IMR-90 (cell line): ENCODE results near the gene C2. TPM values are rescaled to one million over a fixed set of nuclear protein-coding genes. Genes with fewer than 3 reads are reported as not detected.

Experiments used
- ATAC-seq: fragments of 200-7000 bp; cut with Tn5 transposase; 2 replicates; pipeline ENCODE4 v1.9.1; 2020; ENCODE audit warnings: low read depth, mild to moderate bottlenecking, moderate library complexity
- BruUV-seq: library from RNA; stranded (reverse); fragments of 400-500 nt; replicated peaks from 2 replicates; lab custom pipeline; 2021; lab: Mats Ljungman, UMichigan
- CTCF ChIA-PET: fragments of 300-600 bp; formaldehyde crosslinking; extraction: SDS; loops from one replicate; lab custom pipeline; 2021; ENCODE audit warnings: antibody characterized with exemption; lab: Yijun Ruan, JAX
- POLR2A ChIA-PET: fragments of 300-600 bp; sonication (Branson Sonifier 250); formaldehyde crosslinking; loops from one replicate; lab custom pipeline; 2022; ENCODE audit warnings: antibody characterized with exemption; ENCODE audit not compliant: unreplicated experiment; lab: Charles Lee
- DNase-seq: peaks from one replicate; pipeline ENCODE4 v3.0.0; 2013
- H2AFZ ChIP-seq: replicated peaks from 2 replicates; pipeline ENCODE3; 2013; ENCODE audit warnings: low read length, mild to moderate bottlenecking; ENCODE audit not compliant: poor library complexity
- H2AK5ac ChIP-seq: 2 replicates; pipeline ENCODE4 v1.6.1; 2013; ENCODE audit warnings: low read depth, low read length, inconsistent platforms
- H2AK9ac ChIP-seq: replicated peaks from 2 replicates; pipeline ENCODE3; 2013; ENCODE audit warnings: mild to moderate bottlenecking, low read depth, low read length, moderate library complexity; ENCODE audit not compliant: poor library complexity
- H2BK120ac ChIP-seq: 2 replicates; pipeline ENCODE4 v1.6.1; 2013; ENCODE audit warnings: low read depth, low read length, inconsistent platforms
- H2BK15ac ChIP-seq: 3 replicates; pipeline ENCODE4 v1.6.1; 2013; ENCODE audit warnings: low read depth, low read length, inconsistent platforms
- H2BK20ac ChIP-seq: 2 replicates; pipeline ENCODE4 v1.6.1; 2013; ENCODE audit warnings: low read depth, mild to moderate bottlenecking, inconsistent platforms, low read length, moderate library complexity
- H2BK5ac ChIP-seq: 2 replicates; pipeline ENCODE4 v1.6.1; 2013; ENCODE audit warnings: mild to moderate bottlenecking, low read depth, low read length, inconsistent platforms; ENCODE audit not compliant: poor library complexity, severe bottlenecking
- H3K14ac ChIP-seq: replicated peaks from 2 replicates; pipeline ENCODE4 v1.6.1; 2013; ENCODE audit warnings: low read depth, low read length, inconsistent platforms
- H3K18ac ChIP-seq: 2 replicates; pipeline ENCODE4 v1.6.1; 2013; ENCODE audit warnings: low read depth, low read length, control low read depth
- H3K23ac ChIP-seq: 2 replicates; pipeline ENCODE4 v1.6.1; 2013; ENCODE audit warnings: low read depth, low read length, inconsistent platforms
- H3K27ac ChIP-seq: 2 replicates; pipeline ENCODE4 v1.5.1; 2013; ENCODE audit warnings: mild to moderate bottlenecking, control low read depth, low read length; ENCODE audit not compliant: insufficient read depth
- H3K27me3 ChIP-seq: 2 replicates; pipeline ENCODE4 v1.6.1; 2013; ENCODE audit warnings: low read length; ENCODE audit not compliant: control insufficient read depth, insufficient read depth
- H3K36me3 ChIP-seq: 2 replicates; pipeline ENCODE4 v1.6.1; 2013; ENCODE audit warnings: low read length, mixed read lengths; ENCODE audit not compliant: control insufficient read depth, insufficient read depth
- H3K4ac ChIP-seq: 2 replicates; pipeline ENCODE4 v1.6.1; 2013; ENCODE audit warnings: low read depth, low read length, inconsistent platforms
- H3K4me1 ChIP-seq: 2 replicates; pipeline ENCODE4 v1.6.1; 2013; ENCODE audit warnings: low read length, mixed read lengths; ENCODE audit not compliant: control insufficient read depth, insufficient read depth
- H3K4me2 ChIP-seq: 2 replicates; pipeline ENCODE4 v1.6.1; 2013; ENCODE audit warnings: low read depth, mild to moderate bottlenecking, control low read depth, low read length, moderate library complexity
- H3K4me3 ChIP-seq: 2 replicates; pipeline ENCODE4 v1.5.1; 2013; ENCODE audit warnings: low read depth, mild to moderate bottlenecking, control low read depth, low read length, moderate library complexity; ENCODE audit not compliant: insufficient read depth
- H3K56ac ChIP-seq: 2 replicates; pipeline ENCODE4 v1.6.1; 2013; ENCODE audit warnings: low read length, inconsistent platforms; ENCODE audit not compliant: insufficient read depth; ENCODE audit errors: extremely low read depth
- H3K79me1 ChIP-seq, 2 experiments: 2 replicates each; pipeline ENCODE4 v1.6.1; 2013; ENCODE audit warnings: low read length in 2 of 2, inconsistent platforms in 1 of 2, low read depth in 1 of 2
- H3K9ac ChIP-seq: 2 replicates; pipeline ENCODE4 v1.6.1; 2013; ENCODE audit warnings: low read depth, low read length, control low read depth
- H3K9me1 ChIP-seq: 2 replicates; pipeline ENCODE4 v1.6.1; 2013; ENCODE audit warnings: low read length, inconsistent platforms; ENCODE audit not compliant: insufficient read depth
- H3K9me3 ChIP-seq: 2 replicates; pipeline ENCODE4 v1.6.1; 2013; ENCODE audit warnings: low read length; ENCODE audit not compliant: control insufficient read depth, insufficient read depth
- H4K20me1 ChIP-seq: 2 replicates; pipeline ENCODE4 v1.6.1; 2013; ENCODE audit warnings: low read length, inconsistent platforms; ENCODE audit not compliant: insufficient read depth
- H4K5ac ChIP-seq: 2 replicates; pipeline ENCODE4 v1.6.1; 2013; ENCODE audit warnings: mild to moderate bottlenecking, low read depth, low read length, control low read depth
- H4K8ac ChIP-seq, 2 experiments: 2 replicates each; pipeline ENCODE4 v1.6.1; 2013; ENCODE audit warnings: low read depth in 2 of 2, low read length in 2 of 2, control low read depth in 1 of 2, inconsistent platforms in 1 of 2
- H4K91ac ChIP-seq: 2 replicates; pipeline ENCODE4 v1.6.1; 2013; ENCODE audit warnings: low read depth, low read length, inconsistent platforms; ENCODE audit not compliant: insufficient read depth
- CEBPB ChIP-seq: IDR thresholded peaks from 2 replicates; pipeline ENCODE4 v1.6.1; 2012; ENCODE audit warnings: low read depth, low read length, improper control_type of control experiment
- CHD1 ChIP-seq: IDR thresholded peaks from 2 replicates; pipeline ENCODE4 v1.6.1; 2012; ENCODE audit warnings: low read depth, low read length, improper control_type of control experiment
- CTCF ChIP-seq: conservative IDR thresholded peaks from 2 replicates; pipeline ENCODE4 v1.5.1; 2012; ENCODE audit warnings: mild to moderate bottlenecking, low read depth, low read length, improper control_type of control experiment
- ELK1 ChIP-seq: fragments of 150-350 bp; IDR thresholded peaks from 2 replicates; pipeline ENCODE4 v1.6.1; 2016; ENCODE audit warnings: low read depth, mild to moderate bottlenecking, low read length, moderate library complexity, borderline replicate concordance
- MAFK ChIP-seq: IDR thresholded peaks from 2 replicates; pipeline ENCODE4 v1.6.1; 2012; ENCODE audit warnings: low read depth, low read length, improper control_type of control experiment
- MAZ ChIP-seq: IDR thresholded peaks from 2 replicates; pipeline ENCODE4 v1.6.1; 2012; ENCODE audit warnings: low read depth, mild to moderate bottlenecking, low read length, improper control_type of control experiment, moderate library complexity, borderline replicate concordance
- NFE2L2 ChIP-seq: fragments of 150-350 bp; IDR thresholded peaks from 2 replicates; pipeline ENCODE4 v1.6.1; 2016; ENCODE audit warnings: low read depth, mild to moderate bottlenecking, low read length
- POLR2A ChIP-seq: IDR thresholded peaks from 2 replicates; pipeline ENCODE4 v1.6.1; 2012; ENCODE audit warnings: mild to moderate bottlenecking, low read depth, low read length
- RCOR1 ChIP-seq: IDR thresholded peaks from 2 replicates; pipeline ENCODE4 v1.6.1; 2012; ENCODE audit warnings: mild to moderate bottlenecking, low read length, improper control_type of control experiment; ENCODE audit not compliant: insufficient replicate concordance
- RFX5 ChIP-seq: IDR thresholded peaks from 2 replicates; pipeline ENCODE4 v1.8.0; 2012; ENCODE audit warnings: low read depth, mild to moderate bottlenecking, low read length, moderate library complexity
- SMC3 ChIP-seq: fragments of 150-350 bp; IDR thresholded peaks from 2 replicates; pipeline ENCODE4 v1.6.1; 2016; ENCODE audit warnings: low read depth, mild to moderate bottlenecking, antibody characterized with exemption, low read length, moderate library complexity
- WGBS, 2 experiments: methylation state at CpG; one replicate each; pipeline versions ENCODE4 v1.1.5 to v1.1.7; 2013; ENCODE audit warnings: missing lambda C conversion rate in 2 of 2; ENCODE audit not compliant: insufficient read length in 1 of 2; ENCODE audit errors: extremely low coverage in 2 of 2; 5-methylcytosine and 5-hydroxymethylcytosine counted together
- dilution Hi-C: fragments of 300-500 bp; cut with HindIII; formaldehyde crosslinking; loops from one replicate; pipeline ENCODE4 v1.14.3; 2018; ENCODE audit warnings: low sequenced_read_pairs; ENCODE audit not compliant: unreplicated experiment
- in situ Hi-C: fragments of 300-500 bp; cut with MboI; formaldehyde crosslinking; loops from 3 replicates; pipeline ENCODE4 v1.14.3; 2019; ENCODE audit warnings: low sequenced_read_pairs, inconsistent platforms, mixed read lengths
- intact Hi-C: fragments of 100-400 bp; cut with micrococcal nuclease; formaldehyde crosslinking; loops from 2 replicates; pipeline ENCODE4 v1.10.0; 2022
- polyA plus RNA-seq, 3 experiments: library from polyadenylated mRNA; depleted of rRNA; stranded (reverse); fragments of >200 nt; gene quantifications; 2 replicates each; pipeline ENCODE4 v1.2.3, GENCODE V29; 2012; ENCODE audit warnings: low replicate concordance in 1 of 3
- total RNA-seq: library from RNA; depleted of rRNA; stranded (reverse); fragments of >200 nt; gene quantifications from 2 replicates; pipeline ENCODE4 v1.2.3, GENCODE V29; 2012

C2 gene
- total and polyA plus RNA-seq, 2 of the 4 experiments (the other 2 are of a cell fraction): 0.18 to 0.19 TPM

- TF ChIP-seq SMC3: no peak
- TF ChIP-seq POLR2A: peak; percentile 59; the same call in 1 of the 2 replicates
These were observed 43.9 kb downstream of the C2 start (continued) for GRCh38 chr6:31971279-31971992.

- Histone ChIP-seq H3K9ac (peak within 1 kb of the TSS; percentile 90), H4K20me1 (no peaks in the 10 kb centered on the region), H2BK15ac (peak within 1 kb of the TSS; percentile 69; the same call in 2 of the 3 replicates), H3K4me3 (peak within 1 kb of the TSS; percentile 60), H3K14ac (peak within 1 kb of the TSS; percentile 92), H4K5ac (peak within 1 kb of the TSS; percentile 81), H3K4me1 (peaks cover 11% of the 10 kb centered on the region), H4K8ac (peak within 1 kb of the TSS; percentile 98 to 99), H3K18ac (peak within 1 kb of the TSS; percentile 61), H3K27me3 (no peaks in the 10 kb centered on the region), H3K27ac (peak within 1 kb of the TSS; percentile 93), H2AK5ac (peak within 1 kb of the TSS; percentile 86), H3K56ac (peak within 1 kb of the TSS; percentile 90), H2AK9ac (peak within 1 kb of the TSS; percentile 85), H3K79me1 (peaks cover 19 to 49% of the 10 kb centered on the region in 2 experiments), H2BK20ac (peak within 1 kb of the TSS; percentile 49; the same call in 1 of the 2 replicates), H3K9me3 (no peaks in the 10 kb centered on the region), H4K91ac (peak within 1 kb of the TSS; percentile 99), H3K4me2 (peak within 1 kb of the TSS; percentile 94), H2BK120ac (peak within 1 kb of the TSS; percentile 83), H2AFZ (peak within 1 kb of the TSS; percentile 98), H3K9me1 (peaks cover 6% of the 10 kb centered on the region; the same call in 1 of the 2 replicates), H3K36me3 (peaks cover 31% of the 10 kb centered on the region), H2BK5ac (peak within 1 kb of the TSS; percentile 91), H3K23ac (peak within 1 kb of the TSS; percentile 80), H3K4ac (peak within 1 kb of the TSS; percentile 94)
- ChIA-PET CTCF (no interaction called here), POLR2A (interaction anchor here (0.7 to 1.8 kb wide), 3 partner anchors 13 to 70 kb away, joined by 3 to 10 read pairs (median 3); partner anchors contain the start of genes NELFE, SKIC2 and ZBTB12)
- 0% methylated on average over 24 of the region's 62 CpGs; no CpG with 5 or more reads in 1 of the 2 experiments for WGBS, 2 experiments
- in situ Hi-C loops: loop anchor here (10.0 kb wide), 2 partner anchors 143 to 203 kb away; partner anchors contain the start of genes AGPAT1 and RNF5
- DNase-seq (peak; percentile 99), ATAC-seq (peak; percentile 91)
- BruUV-seq: TSS peak; percentile 40
- intact Hi-C loops: loop anchor here (1.0 kb wide), 1 partner anchor 13 kb away; the partner anchor contains the start of gene SKIC2
- dilution Hi-C loops: no loop called here
- TF ChIP-seq SMC3 (no peak), CTCF (no peak), CEBPB (peak; percentile 99), MAZ (peak; percentile 97), NFE2L2 (no peak), RCOR1 (no peak), MAFK (no peak), ELK1 (no peak), RFX5 (no peak), CHD1 (no peak)
These were observed 44.6 kb downstream of the C2 start, which contains the start of gene DXO for GRCh38 chr6:31971993-31972708. TSS of gene DXO (minus strand) at chr6:31972138. CDS start at chr6:31971675, 463 bp downstream.
